Neural progenitor cell (in vitro differentiated cells): ENCODE measurements around the gene HOXC9.

Experiments used
- EZH2 ChIP-seq: fragments of 200-600 bp; sonication (generic); IDR thresholded peaks from 2 replicates; pipeline ENCODE4 v1.6.1; 2017; ENCODE audit warnings: antibody characterized with exemption, mild to moderate bottlenecking, moderate library complexity
- EZH2phosphoT487 ChIP-seq: fragments of 200-600 bp; sonication (generic); IDR thresholded peaks from 2 replicates; pipeline ENCODE4 v1.6.1; 2017; ENCODE audit warnings: antibody characterized with exemption
- TF ChIP-seq, protein P1 (sequence below): fragments of 200-600 bp; sonication (generic); IDR thresholded peaks from 2 replicates; pipeline ENCODE4 v1.5.1; 2017; ENCODE audit warnings: antibody characterized with exemption, mild to moderate bottlenecking

DNA sequence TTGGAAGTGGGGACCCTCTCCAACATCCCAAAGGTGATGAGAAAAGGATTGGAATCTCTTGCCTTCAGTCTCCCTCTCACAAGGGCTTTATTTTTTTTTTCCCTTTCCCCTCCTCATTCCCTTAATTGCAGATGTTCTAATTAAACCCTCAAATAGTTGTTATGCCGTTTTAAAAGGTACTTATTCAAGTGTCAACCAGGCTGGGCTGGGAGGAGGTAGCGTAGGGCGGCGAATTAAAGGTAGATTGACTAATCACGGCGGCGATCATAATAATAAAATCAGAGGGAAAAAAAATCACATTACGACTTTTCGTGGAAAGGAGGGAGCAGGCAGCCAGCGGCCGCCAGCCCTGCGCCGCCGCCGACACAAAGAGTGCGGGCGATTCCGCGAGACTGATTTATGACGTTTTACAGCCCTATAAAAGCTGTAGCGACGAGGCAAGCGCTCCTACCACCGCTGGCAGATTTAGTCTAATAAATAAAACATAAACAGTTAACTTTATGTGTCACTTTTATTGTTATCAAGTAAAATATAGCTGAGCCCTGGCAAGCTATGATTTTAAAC, 52.0 kb downstream of the HOXC9 start:
- TF ChIP-seq, protein P1, sequence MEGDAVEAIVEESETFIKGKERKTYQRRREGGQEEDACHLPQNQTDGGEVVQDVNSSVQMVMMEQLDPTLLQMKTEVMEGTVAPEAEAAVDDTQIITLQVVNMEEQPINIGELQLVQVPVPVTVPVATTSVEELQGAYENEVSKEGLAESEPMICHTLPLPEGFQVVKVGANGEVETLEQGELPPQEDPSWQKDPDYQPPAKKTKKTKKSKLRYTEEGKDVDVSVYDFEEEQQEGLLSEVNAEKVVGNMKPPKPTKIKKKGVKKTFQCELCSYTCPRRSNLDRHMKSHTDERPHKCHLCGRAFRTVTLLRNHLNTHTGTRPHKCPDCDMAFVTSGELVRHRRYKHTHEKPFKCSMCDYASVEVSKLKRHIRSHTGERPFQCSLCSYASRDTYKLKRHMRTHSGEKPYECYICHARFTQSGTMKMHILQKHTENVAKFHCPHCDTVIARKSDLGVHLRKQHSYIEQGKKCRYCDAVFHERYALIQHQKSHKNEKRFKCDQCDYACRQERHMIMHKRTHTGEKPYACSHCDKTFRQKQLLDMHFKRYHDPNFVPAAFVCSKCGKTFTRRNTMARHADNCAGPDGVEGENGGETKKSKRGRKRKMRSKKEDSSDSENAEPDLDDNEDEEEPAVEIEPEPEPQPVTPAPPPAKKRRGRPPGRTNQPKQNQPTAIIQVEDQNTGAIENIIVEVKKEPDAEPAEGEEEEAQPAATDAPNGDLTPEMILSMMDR = no peak
- peak; percentile 99 for TF ChIP-seq EZH2
- TF ChIP-seq EZH2phosphoT487 = peak; percentile 90
